ENCODE results near the gene KRT7.

DNA sequence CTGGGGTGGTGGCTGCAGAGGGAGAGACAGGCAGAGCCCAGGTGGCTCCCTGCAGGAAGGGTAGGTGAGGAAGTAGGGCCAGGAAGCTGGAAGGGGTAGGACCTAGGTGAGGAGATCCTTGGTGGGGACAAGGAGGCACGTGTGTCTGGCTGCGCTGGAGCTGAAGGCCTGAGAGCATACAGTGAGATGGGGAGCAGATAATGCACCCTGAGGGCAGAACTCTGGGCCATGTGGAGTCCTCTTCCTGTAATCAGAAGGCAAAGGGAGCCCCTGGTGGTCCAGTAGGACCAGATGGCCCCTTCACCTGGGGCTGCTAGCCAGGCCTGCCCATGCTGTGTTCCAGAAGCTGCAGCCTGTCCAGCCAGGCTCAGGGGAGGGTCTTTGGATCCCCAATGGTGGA lies 25.9 kb upstream of the KRT7 start:
- TF ChIP-seq POLR2AphosphoS5 (IDR thresholded peaks at IDR 0.05; ENCODE audit: low read depth, low read length), result no peak
- TF ChIP-seq POLR2A (IDR thresholded peaks at IDR 0.05; ENCODE audit: low read depth, low read length), result no peak
- no peak for TF ChIP-seq TAF1 (IDR thresholded peaks at IDR 0.05; ENCODE audit: low read depth, low read length)
- no peak for TF ChIP-seq POU2F2 (IDR thresholded peaks at IDR 0.05; ENCODE audit: low read depth, low read length)
